GM18507 (cell line): ENCODE results near the gene AHSG.

Experiments used
- DNase-seq: peaks from one replicate; pipeline ENCODE4 v3.0.0; 2011; ENCODE audit warnings: low read depth; ENCODE audit not compliant: insufficient read length; ENCODE audit errors: extremely low spot score
- FAIRE-seq: peaks from 2 replicates; lab custom pipeline; 2011; peaks lifted over from hg19 to GRCh38; lab: Jason Lieb, UNC

AHSG gene

GRCh38 chr3:186590580-186591295 lies 22.1 kb upstream of the AHSG start:
- DNase-seq: no peak
- no peak for FAIRE-seq

- DNase-seq: no peak
- no peak for FAIRE-seq
Observed at GRCh38 chr3:186592682-186593081, 20.2 kb upstream of the AHSG start.

DNA sequence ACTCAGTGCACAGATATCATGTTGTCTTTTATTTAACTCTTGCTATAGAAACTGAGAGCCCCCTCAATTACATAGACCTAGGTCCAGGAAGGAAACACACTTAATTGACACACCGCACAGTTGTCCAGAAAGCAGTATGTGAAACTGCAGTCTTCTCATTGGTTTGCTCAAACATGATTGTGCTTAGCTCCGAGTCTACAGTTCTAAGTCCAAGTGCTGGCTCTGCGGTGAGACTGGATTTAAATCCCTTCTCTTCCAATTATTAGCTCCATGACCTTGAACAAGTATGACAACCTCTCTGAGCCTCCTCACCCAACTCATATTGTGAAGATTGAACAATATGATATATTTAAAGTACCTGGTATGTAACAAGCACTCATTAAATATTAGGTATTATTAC lies 19.0 kb upstream of the AHSG start:
- DNase-seq: no peak
- no peak for FAIRE-seq

- no peak for DNase-seq
- no peak for FAIRE-seq
Observed at GRCh38 chr3:186594591-186595113, 18.2 kb upstream of the AHSG start.

DNA sequence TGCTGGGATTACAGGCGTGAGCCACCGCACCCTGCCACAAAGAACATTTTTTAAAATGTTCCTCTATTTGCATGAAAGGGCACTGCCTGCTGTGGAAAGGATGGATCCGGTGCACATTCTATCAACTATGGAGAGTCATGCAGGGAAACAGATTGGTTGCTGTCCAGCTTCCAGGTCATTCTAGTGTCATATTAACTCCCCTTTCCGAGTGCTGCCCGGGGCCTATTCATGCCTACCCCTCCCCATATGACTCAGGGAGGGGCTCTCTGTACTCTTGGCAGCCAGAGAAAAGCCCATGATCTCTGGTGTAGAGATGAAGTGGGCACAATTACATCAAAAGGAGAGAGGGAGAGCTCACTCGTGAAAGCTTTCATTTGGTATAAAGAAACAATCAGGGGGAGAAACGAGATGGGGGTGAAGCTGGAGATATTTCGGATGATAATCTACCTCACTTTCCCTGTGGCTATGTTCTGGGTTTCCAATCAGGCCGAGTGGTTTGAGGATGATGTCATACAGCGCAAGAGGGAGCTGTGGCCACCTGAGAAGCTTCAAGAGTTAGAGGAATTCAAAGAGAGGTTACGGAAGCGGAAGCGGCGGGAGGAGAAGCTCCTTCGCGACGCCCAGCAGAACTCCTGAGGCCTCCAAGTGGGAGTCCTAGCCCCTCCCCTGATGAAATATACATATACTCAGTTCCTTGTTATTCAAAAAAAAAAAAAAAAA lies 16.1 kb upstream of the AHSG start:
- DNase-seq (no peak), FAIRE-seq (no peak)

DNA sequence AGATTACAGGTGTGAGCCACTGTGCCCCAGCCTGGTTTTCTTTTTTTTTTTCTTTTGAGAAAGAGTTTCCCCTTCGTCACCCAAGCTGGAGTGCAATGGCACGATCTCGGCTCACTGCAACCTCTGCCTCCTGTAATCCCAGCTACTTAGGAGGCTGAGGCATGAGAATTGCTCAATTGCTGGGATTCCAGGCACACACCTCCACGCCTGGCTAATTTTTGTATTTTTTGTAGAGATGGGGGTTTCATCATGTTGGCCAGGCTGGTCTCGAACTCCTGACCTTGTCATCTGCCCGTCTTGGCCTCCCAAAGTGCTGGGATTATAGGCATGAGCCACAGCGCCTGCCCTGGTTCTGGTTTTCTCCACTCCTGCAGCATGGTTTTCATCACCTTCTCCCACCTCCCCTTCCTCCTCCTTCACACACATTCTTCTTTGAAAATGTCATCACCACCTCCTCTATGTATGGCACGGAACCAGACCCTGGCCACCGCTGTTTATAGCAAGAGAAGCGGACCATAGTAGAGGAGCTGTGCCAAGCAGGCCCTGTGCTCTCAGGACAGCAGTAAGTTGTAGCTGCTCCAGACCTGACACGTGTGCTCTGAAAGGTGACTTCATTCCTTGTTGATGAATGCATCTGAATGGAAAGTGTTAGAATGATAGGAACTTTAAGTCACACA lies 14.6 kb upstream of the AHSG start:
- DNase-seq (no peak), FAIRE-seq (no peak)

DNA sequence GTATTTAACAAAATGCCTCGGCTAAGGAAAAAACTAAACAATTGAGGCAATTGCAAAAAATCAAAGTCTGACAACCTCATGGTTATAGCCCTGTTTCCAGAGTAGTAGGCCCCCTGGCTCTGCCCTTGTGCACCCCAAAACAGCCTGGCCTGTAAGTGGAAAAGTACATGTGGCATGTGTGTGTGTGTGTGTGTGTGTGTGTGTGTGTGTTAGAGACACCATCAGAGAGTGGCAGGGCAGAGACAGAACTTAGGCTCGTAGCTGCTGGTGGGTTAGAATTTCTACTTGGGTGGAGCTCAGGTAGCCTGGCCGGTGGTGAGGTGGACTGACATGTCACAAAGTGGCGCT lies 14.1 kb upstream of the AHSG start:
- FAIRE-seq: no peak

GRCh38 chr3:186599142-186599784 lies 13.6 kb upstream of the AHSG start:
- DNase-seq (no peak), FAIRE-seq (no peak)

More for the DNA sequence above, 14.1 kb upstream of the AHSG start:
- DNase-seq: no peak

DNA sequence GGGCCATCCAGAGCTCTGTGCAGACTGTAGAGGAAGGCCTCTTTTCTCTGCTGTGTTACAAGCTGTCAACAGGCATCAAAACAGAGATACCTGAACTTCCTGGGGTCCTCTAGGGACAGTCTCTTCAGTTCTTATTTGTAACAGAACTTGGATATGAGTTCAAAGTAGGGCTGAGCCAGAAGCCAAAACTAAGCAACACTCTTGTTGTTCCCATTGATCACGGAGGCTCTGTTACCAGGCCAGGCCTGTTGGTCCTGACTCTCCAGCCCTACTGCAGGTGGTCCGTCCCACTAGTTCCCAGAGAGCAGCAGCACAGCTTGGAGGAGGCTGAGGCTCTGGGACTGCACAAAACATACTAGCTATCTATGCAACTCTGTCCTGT lies 13.1 kb upstream of the AHSG start:
- FAIRE-seq: no peak
- no peak for DNase-seq

- DNase-seq (no peak), FAIRE-seq (no peak)
Observed at GRCh38 chr3:186600896-186601295, 12.0 kb upstream of the AHSG start.

- DNase-seq (no peak), FAIRE-seq (no peak)
Observed at GRCh38 chr3:186603159-186603558, 9.7 kb upstream of the AHSG start.

GRCh38 chr3:186605078-186605477 lies 7.8 kb upstream of the AHSG start:
- no peak for DNase-seq
- FAIRE-seq: no peak

GRCh38 chr3:186605561-186606545 lies 7.0 kb upstream of the AHSG start:
- no peak for FAIRE-seq

GRCh38 chr3:186608624-186609215 lies 4.1 kb upstream of the AHSG start:
- no peak for FAIRE-seq
- no peak for DNase-seq

More at GRCh38 chr3:186605561-186606545, 7.0 kb upstream of the AHSG start:
- no peak for DNase-seq

DNA sequence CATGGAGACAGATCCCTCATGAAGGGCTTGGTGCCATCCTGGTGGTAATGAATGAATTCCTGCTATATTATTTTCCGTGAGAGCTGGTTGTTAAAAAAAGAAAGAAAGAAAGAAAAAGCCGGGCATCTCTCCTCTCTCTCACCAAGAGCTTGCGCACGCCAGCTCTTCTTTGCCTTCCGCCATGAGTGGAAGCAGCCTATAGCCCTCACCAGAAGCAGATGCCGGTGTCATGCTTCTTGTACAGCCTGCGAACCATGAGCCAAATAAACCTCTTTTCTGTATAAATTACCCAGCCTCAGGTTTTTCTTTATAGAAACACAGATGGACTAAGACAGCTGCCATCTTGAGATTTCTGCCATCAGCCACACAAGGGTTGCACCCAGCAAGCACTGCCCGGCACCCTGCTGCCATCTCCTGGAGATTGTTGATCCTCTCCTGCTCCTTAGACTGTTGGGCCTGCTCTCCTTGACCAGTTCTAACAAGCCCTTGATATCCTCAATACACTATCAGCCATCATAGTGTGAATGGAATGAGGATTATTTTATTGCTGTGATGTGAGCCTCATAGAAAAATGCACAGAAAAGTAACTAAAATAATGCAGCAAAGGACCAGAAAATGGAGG lies 3.5 kb upstream of the AHSG start:
- peak; percentile 26 for FAIRE-seq
- DNase-seq: peak; percentile 11

DNA sequence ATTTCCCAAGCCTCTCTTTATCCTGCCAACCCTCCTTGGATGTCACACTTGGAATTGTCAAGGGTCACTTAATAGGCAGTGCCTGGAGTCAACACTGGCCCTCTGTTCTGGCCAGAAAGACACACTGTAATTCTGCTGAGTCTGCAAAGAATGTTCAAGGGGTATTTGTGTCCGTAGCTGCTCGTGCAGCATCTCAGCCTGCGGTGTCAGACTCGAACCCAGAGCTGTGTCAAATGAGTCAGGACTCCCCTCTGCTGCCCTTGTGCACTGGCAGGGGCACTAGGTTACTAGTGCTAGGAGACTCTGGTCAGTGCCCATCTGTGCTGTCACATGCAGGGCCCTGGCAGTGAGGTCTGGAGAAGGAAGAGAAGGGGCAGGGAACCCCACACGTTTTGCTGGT lies 795 bp upstream of the AHSG start:
- FAIRE-seq (no peak), DNase-seq (no peak)

DNA sequence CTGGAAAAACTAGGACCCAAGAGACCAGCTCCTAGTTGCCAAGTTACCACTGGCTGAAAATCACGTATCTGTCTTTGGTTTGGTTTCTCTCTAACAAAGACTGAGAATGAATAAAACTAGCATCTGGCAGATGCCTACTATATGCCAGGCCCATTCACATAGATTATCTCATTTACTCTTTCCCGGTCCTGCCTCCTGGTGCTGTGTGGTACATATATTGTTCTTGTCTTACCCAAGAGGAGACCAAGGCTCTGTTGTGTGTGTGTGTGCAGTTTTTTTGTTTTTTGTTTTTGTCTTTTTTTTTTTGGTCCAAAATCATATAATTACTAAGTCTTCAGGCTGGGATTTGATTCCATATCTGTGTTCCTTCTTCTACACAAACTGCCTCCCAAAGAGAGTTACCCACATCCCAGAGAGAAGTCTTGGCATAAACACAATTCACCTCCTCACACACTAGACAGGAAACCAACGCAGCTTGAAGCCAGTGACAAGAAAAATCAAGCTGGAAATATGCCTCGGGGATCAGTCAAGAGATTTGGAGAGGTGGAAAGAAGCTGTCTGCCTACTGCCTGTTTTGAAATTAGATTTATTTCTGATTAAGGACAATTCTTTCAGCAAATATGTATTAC lies 891 bp downstream of the AHSG start:
- DNase-seq (no peak), FAIRE-seq (no peak)

- DNase-seq: no peak
- no peak for FAIRE-seq
Observed at GRCh38 chr3:186614266-186614596, 1.4 kb downstream of the AHSG start.
